GM12891 (cell line): ENCODE measurements around the gene TMEM259.

ENCODE experiments used
- DNase-seq: peaks from one replicate; pipeline ENCODE4 v3.0.0; 2011; ENCODE audit warnings: low spot score; ENCODE audit not compliant: insufficient read length
- FAIRE-seq: peaks from 2 replicates; lab custom pipeline; 2011; peaks lifted over from hg19 to GRCh38; lab: Jason Lieb, UNC
- PAX5 ChIP-seq: IDR thresholded peaks from 2 replicates; pipeline ENCODE4 v1.6.1; 2011; ENCODE audit warnings: low read length, moderate library complexity, mild to moderate bottlenecking; ENCODE audit not compliant: insufficient read depth, severe bottlenecking
- POLR2A ChIP-seq: IDR thresholded peaks from 2 replicates; pipeline ENCODE4 v1.6.1; 2011; ENCODE audit warnings: low read depth, low read length, control low read depth
- POLR2AphosphoS5 ChIP-seq: IDR thresholded peaks from 2 replicates; pipeline ENCODE4 v1.6.1; 2011; ENCODE audit warnings: low read depth, low read length, control low read depth
- POU2F2 ChIP-seq: IDR thresholded peaks from 2 replicates; pipeline ENCODE4 v1.6.1; 2011; ENCODE audit warnings: low read depth, mild to moderate bottlenecking, control low read depth, low read length, moderate library complexity
- SPI1 ChIP-seq: IDR thresholded peaks from 2 replicates; pipeline ENCODE4 v1.6.1; 2011; ENCODE audit warnings: low read depth, low read length, control low read depth
- TAF1 ChIP-seq: IDR thresholded peaks from 2 replicates; pipeline ENCODE4 v1.6.1; 2011; ENCODE audit warnings: low read depth, low read length, control low read depth

The TMEM259 gene

GRCh38 chr19:990119-990571 lies 30.8 kb downstream of the TMEM259 start:
- DNase-seq, result no peak
- TF ChIP-seq POU2F2, result no peak
- TF ChIP-seq SPI1, result no peak
- TF ChIP-seq POLR2AphosphoS5, result no peak
- TF ChIP-seq TAF1, result no peak
- TF ChIP-seq PAX5, result no peak
- no peak for TF ChIP-seq POLR2A
- no peak for FAIRE-seq

DNA sequence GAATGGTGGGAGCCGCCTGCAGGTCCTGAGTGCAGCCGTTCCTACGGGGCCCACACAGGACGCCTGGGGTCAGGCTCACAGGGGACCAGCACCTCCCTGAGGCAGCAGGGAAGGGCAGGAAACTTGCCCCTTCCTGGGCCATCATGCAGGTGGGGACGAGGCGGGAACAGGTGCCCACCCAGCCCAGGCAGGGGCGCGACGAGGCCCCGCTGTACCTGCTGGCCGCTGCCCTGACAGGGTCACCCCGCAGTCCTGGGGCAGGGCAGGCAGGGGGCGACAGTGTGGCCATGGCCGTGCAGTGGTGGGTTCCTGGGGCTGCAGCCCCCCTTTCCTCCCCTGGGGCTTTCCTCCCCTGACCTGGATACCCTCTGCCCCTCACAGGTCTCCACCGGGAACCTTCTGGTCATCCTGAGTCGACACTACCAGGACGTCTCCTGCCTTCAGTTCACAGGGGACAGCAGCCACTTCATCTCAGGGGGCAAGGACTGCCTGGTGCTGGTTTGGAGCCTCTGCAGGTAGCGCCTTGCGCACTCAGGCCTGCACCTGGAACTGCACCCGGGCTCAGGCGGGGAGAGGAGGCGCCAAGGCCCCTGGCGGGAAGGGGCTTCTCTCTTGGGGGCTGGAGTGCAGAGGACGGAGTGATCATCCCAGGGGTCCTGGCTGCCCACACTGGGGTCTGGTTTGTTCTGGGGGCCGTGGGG lies 31.4 kb downstream of the TMEM259 start:
- TF ChIP-seq POLR2A, result no peak
- TF ChIP-seq TAF1, result no peak
- TF ChIP-seq POU2F2, result no peak
- TF ChIP-seq PAX5, result no peak
- DNase-seq (no peak), FAIRE-seq (no peak)

- no peak for FAIRE-seq
- no peak for TF ChIP-seq PAX5
- no peak for TF ChIP-seq TAF1
- no peak for TF ChIP-seq SPI1
- TF ChIP-seq POLR2A, result no peak
- TF ChIP-seq POU2F2, result no peak
- no peak for TF ChIP-seq POLR2AphosphoS5
- no peak for DNase-seq
Observed at GRCh38 chr19:988510-988909, 32.4 kb downstream of the TMEM259 start.

DNA sequence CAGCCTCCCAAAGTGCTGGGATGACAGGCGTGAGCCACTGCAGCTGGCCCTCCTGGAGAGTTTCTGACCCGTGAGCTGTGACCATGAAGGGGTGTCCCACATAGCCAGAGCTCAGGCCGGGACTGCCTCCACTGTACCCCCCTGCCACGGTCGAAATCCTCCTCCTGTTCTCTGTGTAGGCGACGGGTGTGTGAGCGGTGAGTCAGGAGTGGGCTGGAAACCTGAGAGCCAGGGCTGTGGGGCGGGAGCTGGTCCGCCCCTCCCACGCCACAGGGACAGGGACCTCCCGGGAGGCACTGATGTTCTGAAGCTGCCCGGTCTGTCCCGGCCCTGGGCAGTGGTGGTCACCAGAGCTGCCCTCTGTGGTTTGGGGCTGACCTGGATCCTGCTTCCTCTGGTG lies 32.8 kb downstream of the TMEM259 start:
- DNase-seq, result no peak
- FAIRE-seq, result no peak

GRCh38 chr19:986083-986482 lies 34.8 kb downstream of the TMEM259 start:
- TF ChIP-seq TAF1 (no peak), SPI1 (no peak), PAX5 (no peak), POLR2AphosphoS5 (no peak)
- FAIRE-seq (no peak), DNase-seq (no peak)

More for the DNA sequence above, 32.8 kb downstream of the TMEM259 start:
- TF ChIP-seq SPI1, result no peak
- TF ChIP-seq POU2F2, result no peak
- TF ChIP-seq TAF1, result no peak

GRCh38 chr19:984165-984967 lies 36.6 kb downstream of the TMEM259 start, which contains the start of gene WDR18:
WDR18 (plus strand) TSS chr19:984345; CDS start chr19:984354, 9 bp downstream.
- peak; percentile 99 for DNase-seq
- no peak for TF ChIP-seq SPI1
- TF ChIP-seq POLR2AphosphoS5, result no peak
- TF ChIP-seq TAF1, result 0 out of 2 replicates have a peak, but pooled peaks have one; percentile 44
- TF ChIP-seq PAX5, result no peak
- TF ChIP-seq POLR2A, result peak; percentile 55
- FAIRE-seq, result peak; percentile 99

GRCh38 chr19:982567-983170 lies 38.3 kb downstream of the TMEM259 start:
- DNase-seq (peak; percentile 97), FAIRE-seq (peak; percentile 92)
- no peak for TF ChIP-seq TAF1
- TF ChIP-seq SPI1, result no peak
- TF ChIP-seq POU2F2, result peak; percentile 19; the same call in 1 of the 2 replicates

DNA sequence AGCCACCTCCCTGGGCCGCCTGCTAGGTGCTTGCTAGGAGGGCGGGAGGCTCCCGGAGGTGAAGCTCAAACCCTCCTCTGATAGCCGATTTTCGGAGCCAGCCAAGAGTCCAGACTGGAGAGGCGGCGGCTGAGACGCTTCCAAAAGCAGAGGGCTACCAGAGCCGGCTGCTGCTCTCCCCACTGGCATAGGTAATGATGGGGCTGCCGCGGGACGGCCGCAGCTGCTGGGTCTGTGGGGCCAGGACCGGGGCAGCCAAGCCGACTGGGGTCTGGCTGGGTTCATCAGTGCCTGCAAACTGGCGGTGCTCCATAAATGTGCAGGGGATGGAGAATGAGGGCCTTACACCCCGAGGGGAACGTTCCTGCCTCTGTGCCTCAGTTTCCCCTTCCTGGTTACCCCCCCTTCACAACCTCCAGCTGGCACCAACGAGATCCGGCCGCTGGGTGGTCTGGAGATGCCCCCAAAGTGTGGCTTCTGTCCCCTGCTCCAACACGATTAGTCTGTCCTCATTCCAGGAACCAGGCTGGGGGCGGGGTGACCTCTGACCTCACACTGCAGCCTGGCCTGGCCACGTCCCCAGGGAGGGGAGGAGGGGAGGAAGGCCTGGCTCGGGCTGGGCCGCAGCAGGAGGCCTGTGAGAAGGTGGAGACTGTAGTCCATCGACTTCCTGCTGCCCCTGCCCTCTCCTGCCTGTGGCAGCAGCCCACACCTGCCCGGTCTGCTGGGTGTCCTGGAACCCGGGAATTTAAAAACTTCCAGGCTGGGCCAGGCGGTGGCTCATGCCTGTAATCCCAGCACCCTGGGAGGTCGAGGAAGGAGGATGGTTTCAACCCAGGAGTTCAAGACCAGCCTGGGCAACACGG lies 40.6 kb downstream of the TMEM259 start:
- FAIRE-seq, result no peak
- no peak for DNase-seq
- TF ChIP-seq TAF1, result no peak
- TF ChIP-seq POU2F2, result no peak
- TF ChIP-seq POLR2A, result no peak
- no peak for TF ChIP-seq POLR2AphosphoS5
- no peak for TF ChIP-seq SPI1
- no peak for TF ChIP-seq PAX5
